NCI-H2196 treated with DMSO at 0.1 percent for 48 hours (cell line): Measurements from ENCODE around the gene OR2AE1.
"Not testable (repeated sequence)": the region's sequence is repeated elsewhere in the genome, so short reads cannot be mapped to it uniquely, and the experiment has no call there.

Experiments used
- DNase-seq: peaks from one replicate; lab custom pipeline; 2025; ENCODE audit not compliant: unreplicated experiment; lab: John Stamatoyannopoulos, UW

The OR2AE1 gene

GRCh38 chr7:99876933-99877332, at the start of gene OR2AE1:
Gene OR2AE1, minus strand, starts transcription at chr7:99877033. Its CDS starts 0 bp downstream, at chr7:99877033.
- DNase-seq, result no peak

GRCh38 chr7:99926321-99926720, 49.5 kb upstream of the OR2AE1 start:
- no peak for DNase-seq

GRCh38 chr7:99923200-99923599, 46.4 kb upstream of the OR2AE1 start:
- no peak for DNase-seq

GRCh38 chr7:99920149-99920548, 43.3 kb upstream of the OR2AE1 start:
- no peak for DNase-seq

- DNase-seq, result no peak
Observed at GRCh38 chr7:99919814-99920112, 42.9 kb upstream of the OR2AE1 start.

GRCh38 chr7:99918959-99919813, 42.4 kb upstream of the OR2AE1 start, which contains the start of gene TRIM4:
Gene TRIM4, minus strand, starts transcription at chr7:99919530. Its CDS starts 129 bp downstream, at chr7:99919401.
- DNase-seq, result peak; percentile 91

GRCh38 chr7:99910976-99911375, 34.1 kb upstream of the OR2AE1 start:
- no peak for DNase-seq

GRCh38 chr7:99901581-99901980, 24.7 kb upstream of the OR2AE1 start:
- no peak for DNase-seq

- DNase-seq, result no peak
Observed at GRCh38 chr7:99899830-99900519, 23.1 kb upstream of the OR2AE1 start.

- DNase-seq, result no peak
Observed at GRCh38 chr7:99898836-99899235, 22.0 kb upstream of the OR2AE1 start.

GRCh38 chr7:99898023-99898357, 21.2 kb upstream of the OR2AE1 start:
- DNase-seq, result no peak

- no peak for DNase-seq
Observed at GRCh38 chr7:99897322-99898022, 20.6 kb upstream of the OR2AE1 start.

GRCh38 chr7:99894738-99895137, 17.9 kb upstream of the OR2AE1 start:
- DNase-seq, result no peak

GRCh38 chr7:99893280-99893679, 16.4 kb upstream of the OR2AE1 start:
- DNase-seq, result no peak

- DNase-seq, result not testable (repeated sequence)
Observed at GRCh38 chr7:99890348-99890747, 13.5 kb upstream of the OR2AE1 start.

GRCh38 chr7:99888366-99888765, 11.5 kb upstream of the OR2AE1 start:
- DNase-seq, result not testable (repeated sequence)

GRCh38 chr7:99881370-99881769, 4.5 kb upstream of the OR2AE1 start:
- no peak for DNase-seq

- no peak for DNase-seq
Observed at GRCh38 chr7:99876491-99876890, 342 bp downstream of the OR2AE1 start.

GRCh38 chr7:99868246-99868645, 8.6 kb downstream of the OR2AE1 start:
- no peak for DNase-seq

- not testable (repeated sequence) for DNase-seq
Observed at GRCh38 chr7:99867477-99867876, 9.4 kb downstream of the OR2AE1 start.

GRCh38 chr7:99863847-99864440, 12.9 kb downstream of the OR2AE1 start:
- no peak for DNase-seq
